GM12878 (cell line): ENCODE results near the gene TIMM8A.

Source experiments
- CBX5 ChIP-seq: sonication (generic); IDR thresholded peaks from 2 replicates; pipeline ENCODE4 v1.6.1; 2016; ENCODE audit warnings: low read depth, moderate library complexity, mild to moderate bottlenecking, inconsistent platforms
- CTCF ChIP-seq, 3 experiments: IDR thresholded peaks in 2 of 3; conservative IDR thresholded peaks in 1 of 3; 2 replicates each; pipeline ENCODE4 v1.5.1; 2011; ENCODE audit warnings: low read depth in 3 of 3, low read length in 3 of 3, mild to moderate bottlenecking in 3 of 3, control low read depth in 2 of 3, moderate library complexity in 2 of 3, inconsistent platforms in 1 of 3, mixed read lengths in 1 of 3; ENCODE audit not compliant: control insufficient read depth in 2 of 3, insufficient read depth in 1 of 3; ENCODE audit errors: extremely low read depth in 1 of 3
- ELK1 ChIP-seq: IDR thresholded peaks from 2 replicates; pipeline ENCODE4 v1.6.1; 2012; ENCODE audit warnings: low read depth, low read length, improper control_type of control experiment
- JUND ChIP-seq: IDR thresholded peaks from 2 replicates; pipeline ENCODE4 v1.6.1; 2012; ENCODE audit warnings: low read depth, mild to moderate bottlenecking, low read length, improper control_type of control experiment, moderate library complexity
- SREBF2 ChIP-seq: IDR thresholded peaks from 2 replicates; pipeline ENCODE4 v1.6.1; 2012; ENCODE audit warnings: mild to moderate bottlenecking, low read length
- USF2 ChIP-seq: IDR thresholded peaks from 2 replicates; pipeline ENCODE4 v1.6.1; 2011; ENCODE audit warnings: low read depth, low read length, improper control_type of control experiment, borderline replicate concordance
- ZNF274 ChIP-seq: IDR thresholded peaks from one replicate; pipeline ENCODE4 v1.8.0; 2011; ENCODE audit not compliant: insufficient read length, insufficient read depth

- no peak for TF ChIP-seq ZNF274
- no peak for TF ChIP-seq CBX5
- TF ChIP-seq JUND: no peak
- TF ChIP-seq ELK1: no peak
- TF ChIP-seq USF2: no peak
- TF ChIP-seq CTCF (IDR thresholded peaks at IDR 0.05 in 2 of 3, conservative IDR thresholded peaks at IDR 0.05 in 1 of 3; ENCODE audit: control insufficient read depth in 2 of 3, extremely low read depth in 1 of 3, insufficient read depth in 1 of 3, low read depth in 3 of 3, low read length in 3 of 3): peak; percentile 18 to 41 (median 38); a peak in 4 of 6 replicates
- TF ChIP-seq SREBF2: no peak
Observed at GRCh38 chrX:101357166-101357795, 8.7 kb upstream of the TIMM8A start.
